Panc1 (cell line): ENCODE measurements around the gene CDRT4.

Experiments used
- POLR2AphosphoS5 ChIP-seq: IDR thresholded peaks from 2 replicates; pipeline ENCODE4 v1.6.1; 2012; ENCODE audit warnings: mild to moderate bottlenecking, low read depth, low read length, moderate library complexity
- TCF7L2 ChIP-seq: IDR thresholded peaks from 2 replicates; pipeline ENCODE4 v1.6.1; 2011; ENCODE audit warnings: mild to moderate bottlenecking, low read depth, low read length, inconsistent platforms
- TF ChIP-seq, protein P1 (sequence below): fragments of 450-650 bp; IDR thresholded peaks from 2 replicates; pipeline ENCODE4 v1.5.1; 2017; ENCODE audit warnings: mild to moderate bottlenecking

DNA sequence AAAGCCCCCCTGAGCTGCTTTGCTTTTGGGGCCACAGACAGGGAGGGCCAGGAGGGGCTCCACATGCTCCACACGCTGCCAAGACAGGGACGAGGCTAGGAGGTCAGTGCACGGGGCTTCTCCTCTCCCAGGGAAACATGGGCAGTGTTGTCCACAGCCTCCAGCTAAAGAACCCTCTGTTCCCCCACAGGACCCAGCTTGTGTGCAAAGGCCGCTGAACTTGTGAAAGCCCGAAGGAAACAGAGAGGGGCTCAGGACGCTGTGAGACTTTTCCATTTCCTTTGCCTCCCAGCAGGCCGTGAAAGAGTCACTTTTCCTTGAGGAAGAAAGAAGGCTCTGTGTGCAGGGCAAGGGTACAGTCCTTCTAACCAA, 9.7 kb downstream of the CDRT4 start:
- TF ChIP-seq, protein P1, sequence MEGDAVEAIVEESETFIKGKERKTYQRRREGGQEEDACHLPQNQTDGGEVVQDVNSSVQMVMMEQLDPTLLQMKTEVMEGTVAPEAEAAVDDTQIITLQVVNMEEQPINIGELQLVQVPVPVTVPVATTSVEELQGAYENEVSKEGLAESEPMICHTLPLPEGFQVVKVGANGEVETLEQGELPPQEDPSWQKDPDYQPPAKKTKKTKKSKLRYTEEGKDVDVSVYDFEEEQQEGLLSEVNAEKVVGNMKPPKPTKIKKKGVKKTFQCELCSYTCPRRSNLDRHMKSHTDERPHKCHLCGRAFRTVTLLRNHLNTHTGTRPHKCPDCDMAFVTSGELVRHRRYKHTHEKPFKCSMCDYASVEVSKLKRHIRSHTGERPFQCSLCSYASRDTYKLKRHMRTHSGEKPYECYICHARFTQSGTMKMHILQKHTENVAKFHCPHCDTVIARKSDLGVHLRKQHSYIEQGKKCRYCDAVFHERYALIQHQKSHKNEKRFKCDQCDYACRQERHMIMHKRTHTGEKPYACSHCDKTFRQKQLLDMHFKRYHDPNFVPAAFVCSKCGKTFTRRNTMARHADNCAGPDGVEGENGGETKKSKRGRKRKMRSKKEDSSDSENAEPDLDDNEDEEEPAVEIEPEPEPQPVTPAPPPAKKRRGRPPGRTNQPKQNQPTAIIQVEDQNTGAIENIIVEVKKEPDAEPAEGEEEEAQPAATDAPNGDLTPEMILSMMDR: no peak
- no peak for TF ChIP-seq TCF7L2
- no peak for TF ChIP-seq POLR2AphosphoS5
